ENCODE measurements around the gene TMEM132A. TPM values are rescaled to one million over a fixed set of nuclear protein-coding genes. Genes with fewer than 3 reads are reported as not detected.

TMEM132A gene
- total RNA-seq, 4 donors from 2014 or later = 11.8 to 52.7 (median 17.8) TPM

DNA sequence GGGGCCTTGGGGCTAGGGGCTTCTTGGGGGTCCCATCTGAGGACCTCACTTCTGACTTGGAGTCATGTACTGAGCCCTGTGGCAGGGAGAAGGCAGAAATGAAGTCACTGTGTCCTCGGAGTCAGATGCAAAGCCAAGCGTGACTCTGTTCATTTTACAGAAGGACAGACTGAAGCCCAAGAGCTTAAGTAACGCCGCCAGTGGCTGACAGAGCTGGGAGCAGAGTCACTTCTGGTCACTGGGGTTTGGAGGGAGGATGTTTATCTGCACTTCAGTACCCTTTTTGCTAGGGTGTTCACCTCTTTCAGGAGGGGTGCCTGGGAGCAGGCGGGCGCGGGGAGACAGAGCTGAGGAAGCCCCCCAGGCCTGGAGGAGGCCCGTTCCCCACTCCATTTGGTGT is 57.9 kb downstream of the TMEM132A start:
- H3K27me3 ChIP-seq = no peaks in the 10 kb centered on the region
- WGBS, 2 donors = 77 to 95% methylated on average over 5 to 8 of the region's 8 CpGs
- no peaks in the 10 kb centered on the region for H3K36me3 ChIP-seq
- no peak for DNase-seq
- no peaks in the 10 kb centered on the region for H3K9me3 ChIP-seq
- H3K4me1 ChIP-seq = peaks cover 0 to 41% (median 20%) of the 10 kb centered on the region in 3 donors
- TF ChIP-seq, protein P1, sequence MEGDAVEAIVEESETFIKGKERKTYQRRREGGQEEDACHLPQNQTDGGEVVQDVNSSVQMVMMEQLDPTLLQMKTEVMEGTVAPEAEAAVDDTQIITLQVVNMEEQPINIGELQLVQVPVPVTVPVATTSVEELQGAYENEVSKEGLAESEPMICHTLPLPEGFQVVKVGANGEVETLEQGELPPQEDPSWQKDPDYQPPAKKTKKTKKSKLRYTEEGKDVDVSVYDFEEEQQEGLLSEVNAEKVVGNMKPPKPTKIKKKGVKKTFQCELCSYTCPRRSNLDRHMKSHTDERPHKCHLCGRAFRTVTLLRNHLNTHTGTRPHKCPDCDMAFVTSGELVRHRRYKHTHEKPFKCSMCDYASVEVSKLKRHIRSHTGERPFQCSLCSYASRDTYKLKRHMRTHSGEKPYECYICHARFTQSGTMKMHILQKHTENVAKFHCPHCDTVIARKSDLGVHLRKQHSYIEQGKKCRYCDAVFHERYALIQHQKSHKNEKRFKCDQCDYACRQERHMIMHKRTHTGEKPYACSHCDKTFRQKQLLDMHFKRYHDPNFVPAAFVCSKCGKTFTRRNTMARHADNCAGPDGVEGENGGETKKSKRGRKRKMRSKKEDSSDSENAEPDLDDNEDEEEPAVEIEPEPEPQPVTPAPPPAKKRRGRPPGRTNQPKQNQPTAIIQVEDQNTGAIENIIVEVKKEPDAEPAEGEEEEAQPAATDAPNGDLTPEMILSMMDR (IDR thresholded peaks at IDR 0.05) = no peak
- TF ChIP-seq POLR2A (IDR thresholded peaks at IDR 0.05) = no peak
- H3K27ac ChIP-seq = peak overlapping the region in 1 of 4 donors; percentile 13
- intact Hi-C loops (cut with DNase I) = no loop called here
- H3K4me3 ChIP-seq = no peak overlapping the region

- Histone ChIP-seq H3K36me3 (no peaks in the 10 kb centered on the region), H3K27ac (no peak overlapping the region), H3K4me1 (peaks cover 0 to 21% (median 11%) of the 10 kb centered on the region in 3 donors), H3K27me3 (peaks cover 0 to 14% (median 0%) of the 10 kb centered on the region in 4 donors), H3K4me3 (no peak overlapping the region), H3K9me3 (no peaks in the 10 kb centered on the region)
- DNase-seq = no peak
- TF ChIP-seq, protein P1 (IDR thresholded peaks at IDR 0.05) = no peak
- no peak for TF ChIP-seq POLR2A (IDR thresholded peaks at IDR 0.05)
- intact Hi-C loops (cut with DNase I) = no loop called here
- 59 to 77% methylated on average over 6 of the region's 6 CpGs for WGBS, 2 donors
Observed at GRCh38 chr11:60984149-60984548, 59.9 kb downstream of the TMEM132A start.

DNA sequence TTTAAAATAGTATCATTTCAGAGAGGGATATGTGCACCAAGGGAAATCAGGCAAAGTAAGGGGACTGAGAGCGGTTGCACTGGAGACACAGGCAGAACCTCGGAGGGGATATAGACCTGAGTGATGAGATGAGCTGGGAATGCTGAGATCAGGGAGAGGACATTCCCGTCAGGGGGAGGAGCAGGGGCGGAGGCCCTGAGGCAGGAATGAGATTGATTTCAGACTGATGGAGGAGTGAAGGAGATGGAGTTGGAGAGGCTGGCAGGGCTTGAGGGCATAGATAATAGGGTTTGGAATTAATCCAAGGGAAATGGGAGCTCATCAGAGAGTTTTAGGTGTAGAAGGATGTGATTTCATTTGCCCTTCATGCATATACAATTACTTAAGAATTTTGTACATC is 60.4 kb downstream of the TMEM132A start:
- no peak for TF ChIP-seq POLR2A (IDR thresholded peaks at IDR 0.05)
- TF ChIP-seq, protein P1 (IDR thresholded peaks at IDR 0.05) = no peak
- peaks cover 0 to 16% (median 6%) of the 10 kb centered on the region in 3 donors for H3K4me1 ChIP-seq
- intact Hi-C loops (cut with DNase I) = no loop called here
- peaks cover 0 to 14% (median 0%) of the 10 kb centered on the region in 4 donors for H3K27me3 ChIP-seq
- H3K36me3 ChIP-seq = no peaks in the 10 kb centered on the region
- no peak overlapping the region for H3K4me3 ChIP-seq
- no peaks in the 10 kb centered on the region for H3K9me3 ChIP-seq
- no peak overlapping the region for H3K27ac ChIP-seq
- WGBS, 2 donors = 49 to 61% methylated on average over 4 of the region's 4 CpGs
- DNase-seq = no peak

- Histone ChIP-seq H3K36me3 (no peaks in the 10 kb centered on the region), H3K4me1 (peaks cover 0 to 12% (median 6%) of the 10 kb centered on the region in 3 donors), H3K4me3 (no peak overlapping the region), H3K27ac (peak overlapping the region in 2 of 4 donors; percentile 40 to 43), H3K9me3 (no peaks in the 10 kb centered on the region), H3K27me3 (peaks cover 0 to 14% (median 0%) of the 10 kb centered on the region in 4 donors)
- TF ChIP-seq, protein P1 (IDR thresholded peaks at IDR 0.05) = no peak
- TF ChIP-seq POLR2A (IDR thresholded peaks at IDR 0.05) = no peak
- intact Hi-C loops (cut with DNase I) = no loop called here
- DNase-seq = no peak
- WGBS, 2 donors = 72 to 74% methylated on average over 2 of the region's 2 CpGs
Observed at GRCh38 chr11:60985501-60985900, 61.2 kb downstream of the TMEM132A start.

DNA sequence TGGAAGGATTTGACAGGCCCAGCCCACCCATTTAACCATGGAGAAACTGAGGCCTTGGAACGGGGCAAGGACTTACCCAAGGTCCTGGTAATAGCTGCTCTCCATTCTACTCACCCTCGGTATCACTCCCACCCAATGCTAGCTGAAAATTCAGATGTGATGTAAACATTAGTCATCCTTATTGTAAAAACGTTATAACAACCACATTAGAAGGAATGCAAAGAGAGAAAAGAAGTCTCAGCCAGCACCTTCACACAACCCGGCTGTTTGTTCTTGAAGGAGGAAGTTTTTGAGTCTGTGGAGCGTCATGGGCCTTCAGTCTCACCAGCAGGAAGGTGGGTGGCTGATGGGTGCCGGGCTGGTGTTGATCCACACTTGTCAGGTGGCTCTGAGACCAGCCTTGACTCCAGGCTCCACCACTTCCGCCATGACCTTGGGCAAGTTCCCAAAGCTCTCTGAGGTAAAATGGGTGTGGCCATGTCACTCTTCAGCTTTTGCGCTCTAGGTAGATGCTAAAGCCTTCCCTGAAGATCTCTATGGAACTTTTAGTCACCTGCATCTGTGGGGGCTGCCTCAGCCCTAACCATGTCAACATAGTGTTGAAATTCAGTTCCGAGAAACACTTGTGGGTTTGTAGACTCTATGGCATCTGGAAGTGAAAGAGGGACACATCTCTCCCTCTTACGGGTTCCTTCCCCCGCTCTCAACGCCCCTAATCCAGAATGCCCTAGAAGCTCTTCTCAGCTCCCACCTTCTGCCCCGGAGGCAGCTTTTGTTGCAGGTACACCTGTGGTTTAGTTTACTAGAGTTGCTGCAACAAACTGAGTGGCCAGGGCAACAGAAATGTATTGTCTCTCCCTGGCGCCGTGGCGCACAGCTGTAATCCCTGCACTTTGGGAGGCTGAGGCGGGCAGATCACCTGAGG is 62.0 kb downstream of the TMEM132A start:
- no peak for DNase-seq
- peaks cover 0 to 12% (median 6%) of the 10 kb centered on the region in 3 donors for H3K4me1 ChIP-seq
- WGBS, 2 donors = 40 to 53% methylated on average over 13 to 14 of the region's 17 CpGs
- TF ChIP-seq, protein P1 (IDR thresholded peaks at IDR 0.05) = no peak
- TF ChIP-seq POLR2A (IDR thresholded peaks at IDR 0.05) = peak in 1 of 4 donors; percentile 15
- intact Hi-C loops (cut with DNase I) = no loop called here
- H3K27me3 ChIP-seq = peaks cover 0 to 14% (median 0%) of the 10 kb centered on the region in 4 donors
- peak overlapping the region in 1 of 4 donors; percentile 18 for H3K4me3 ChIP-seq
- no peaks in the 10 kb centered on the region for H3K36me3 ChIP-seq
- H3K9me3 ChIP-seq = no peaks in the 10 kb centered on the region
- peak overlapping the region in 2 of 4 donors; percentile 55 to 58 for H3K27ac ChIP-seq

Data from esophagus squamous epithelium (tissue), 5 donors.